GM13977 (cell line): ENCODE data around the gene PHF21A.
A peak's percentile ranks its signal among the peaks of the same experiment; 100 is the strongest.

Source experiments
- DNase-seq: peaks from one replicate; pipeline ENCODE4 v3.0.0; 2012; ENCODE audit warnings: low spot score
- in situ Hi-C: fragments of 300-500 bp; cut with MboI; formaldehyde crosslinking; loops from one replicate; pipeline ENCODE4 v1.12.0; 2022; ENCODE audit warnings: low sequenced_read_pairs, low pct_unique_long_range_greater_than_20kb, mixed read lengths, inconsistent platforms; ENCODE audit not compliant: unreplicated experiment
- TF ChIP-seq, protein P1 (sequence below): IDR thresholded peaks from 2 replicates; pipeline ENCODE4 v1.5.1; 2012; ENCODE audit warnings: mild to moderate bottlenecking, control low read depth; ENCODE audit not compliant: insufficient read depth; ENCODE audit errors: extremely low read depth, missing control alignments

PHF21A gene

DNA sequence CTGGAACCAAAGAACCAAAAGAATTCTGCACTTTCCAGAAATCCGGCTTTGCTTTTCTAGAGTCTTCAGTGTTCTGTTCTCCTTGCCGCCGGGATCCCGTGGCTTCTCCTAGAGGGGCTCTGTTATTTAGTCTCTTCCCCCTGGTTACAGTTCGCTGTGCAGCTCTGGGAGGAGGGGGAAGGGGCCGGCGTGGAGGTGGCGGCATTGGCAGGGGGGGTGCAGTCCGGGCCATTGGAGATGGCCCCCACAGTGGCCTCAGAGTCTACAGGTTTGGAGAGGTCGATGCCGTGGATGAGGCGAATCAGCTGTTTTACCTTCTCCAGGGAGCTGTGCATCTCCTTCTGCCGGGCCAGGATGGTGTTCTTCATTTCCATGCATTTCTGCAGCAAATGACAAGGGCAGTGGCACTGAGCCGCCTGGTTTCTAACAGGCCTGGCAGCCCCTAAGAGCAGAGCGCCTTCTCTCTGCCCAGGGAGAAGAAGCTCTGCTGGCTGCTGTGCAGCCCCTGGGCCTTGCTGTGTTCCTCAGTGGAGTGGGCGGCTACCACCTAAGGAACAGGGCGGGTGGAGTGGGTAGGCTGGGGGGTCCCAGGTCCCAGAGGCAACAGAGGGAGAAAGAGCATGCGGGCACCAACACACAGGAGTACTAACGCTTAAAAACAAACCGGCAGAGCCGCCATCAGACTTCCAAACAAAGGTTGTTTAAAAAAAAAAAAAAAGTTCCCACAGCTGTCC, 187.2 kb downstream of the PHF21A start:
- TF ChIP-seq, protein P1, sequence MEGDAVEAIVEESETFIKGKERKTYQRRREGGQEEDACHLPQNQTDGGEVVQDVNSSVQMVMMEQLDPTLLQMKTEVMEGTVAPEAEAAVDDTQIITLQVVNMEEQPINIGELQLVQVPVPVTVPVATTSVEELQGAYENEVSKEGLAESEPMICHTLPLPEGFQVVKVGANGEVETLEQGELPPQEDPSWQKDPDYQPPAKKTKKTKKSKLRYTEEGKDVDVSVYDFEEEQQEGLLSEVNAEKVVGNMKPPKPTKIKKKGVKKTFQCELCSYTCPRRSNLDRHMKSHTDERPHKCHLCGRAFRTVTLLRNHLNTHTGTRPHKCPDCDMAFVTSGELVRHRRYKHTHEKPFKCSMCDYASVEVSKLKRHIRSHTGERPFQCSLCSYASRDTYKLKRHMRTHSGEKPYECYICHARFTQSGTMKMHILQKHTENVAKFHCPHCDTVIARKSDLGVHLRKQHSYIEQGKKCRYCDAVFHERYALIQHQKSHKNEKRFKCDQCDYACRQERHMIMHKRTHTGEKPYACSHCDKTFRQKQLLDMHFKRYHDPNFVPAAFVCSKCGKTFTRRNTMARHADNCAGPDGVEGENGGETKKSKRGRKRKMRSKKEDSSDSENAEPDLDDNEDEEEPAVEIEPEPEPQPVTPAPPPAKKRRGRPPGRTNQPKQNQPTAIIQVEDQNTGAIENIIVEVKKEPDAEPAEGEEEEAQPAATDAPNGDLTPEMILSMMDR, result no peak
- in situ Hi-C loops, result no loop called here

DNA sequence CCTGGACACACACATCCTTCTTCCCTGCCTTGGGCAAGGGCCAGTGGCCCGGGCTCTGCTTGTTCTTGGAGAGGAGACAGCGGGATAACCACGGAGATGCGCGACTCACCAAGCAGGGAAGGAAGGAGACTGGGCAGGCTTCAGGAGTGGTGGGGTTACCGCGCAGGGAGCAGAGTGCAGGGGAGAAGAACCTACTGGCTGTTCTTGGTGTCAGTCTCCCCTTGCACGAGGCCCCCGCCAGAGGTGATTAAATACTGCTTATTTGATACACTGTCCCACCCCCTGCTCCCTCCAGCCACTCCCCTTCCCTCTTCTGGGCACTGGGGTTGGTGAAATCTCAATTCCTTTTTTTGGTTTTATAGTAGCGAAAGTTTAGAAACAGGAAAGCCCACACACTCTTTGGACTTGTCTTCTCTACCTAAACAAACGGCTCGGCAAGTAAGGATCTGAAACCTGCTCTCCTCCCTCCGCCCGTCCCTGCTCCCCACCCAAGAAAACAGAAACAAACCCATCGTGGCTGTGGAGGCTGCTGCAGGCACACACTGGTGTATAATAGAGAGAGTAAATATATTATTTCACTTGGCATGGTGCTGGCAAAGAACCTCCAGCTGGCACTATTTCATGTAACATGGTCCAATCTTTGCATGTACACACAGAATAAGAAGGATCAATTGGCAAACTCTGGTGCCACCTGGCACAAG, 188.0 kb downstream of the PHF21A start:
- in situ Hi-C loops, result no loop called here
- TF ChIP-seq, protein P1, result no peak
- peak; percentile 63 for DNase-seq

More for the DNA sequence above, 187.2 kb downstream of the PHF21A start:
- no peak for DNase-seq

DNA sequence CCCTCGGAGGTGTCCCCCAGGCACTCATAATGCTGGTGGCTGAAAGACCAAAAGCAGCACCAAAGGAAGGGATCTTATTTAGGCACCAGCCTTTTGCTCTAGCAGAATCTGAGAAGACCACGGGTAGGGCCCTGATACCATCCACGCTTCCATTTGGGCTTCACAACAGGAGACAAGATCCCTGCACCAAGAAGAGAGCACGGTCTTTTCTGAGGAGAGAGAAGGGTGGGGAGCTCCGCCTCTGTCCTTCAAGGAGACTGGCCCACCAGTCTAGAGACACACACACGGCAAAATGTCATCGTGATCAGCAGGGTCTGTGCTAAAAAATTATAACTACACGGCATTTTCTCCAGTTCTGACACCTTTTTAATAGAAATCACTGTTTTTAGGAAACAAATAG, 189.0 kb downstream of the PHF21A start:
- DNase-seq, result no peak
- in situ Hi-C loops, result no loop called here
- TF ChIP-seq, protein P1, result no peak

DNA sequence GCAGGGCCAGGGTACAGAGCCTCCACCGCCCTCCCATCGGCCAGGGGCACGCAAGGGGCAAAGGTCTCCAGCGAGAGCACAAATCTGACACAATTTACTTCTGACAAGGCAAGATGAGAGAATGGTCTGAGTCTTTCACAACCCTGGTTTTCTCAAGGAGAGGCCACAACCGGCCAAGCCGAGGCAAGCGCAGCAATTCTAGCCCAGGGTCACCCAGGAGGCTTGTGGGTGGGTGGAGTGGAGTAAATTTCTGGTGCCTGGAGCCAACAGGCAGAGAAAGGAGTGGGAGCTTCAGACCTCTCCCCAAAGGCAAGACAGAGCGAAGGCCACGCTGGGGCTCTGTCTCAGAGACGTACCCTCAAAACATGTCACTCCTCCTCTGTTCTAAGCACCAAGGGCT, 189.5 kb downstream of the PHF21A start:
- no peak for DNase-seq
- TF ChIP-seq, protein P1, result no peak
- in situ Hi-C loops, result no loop called here

DNA sequence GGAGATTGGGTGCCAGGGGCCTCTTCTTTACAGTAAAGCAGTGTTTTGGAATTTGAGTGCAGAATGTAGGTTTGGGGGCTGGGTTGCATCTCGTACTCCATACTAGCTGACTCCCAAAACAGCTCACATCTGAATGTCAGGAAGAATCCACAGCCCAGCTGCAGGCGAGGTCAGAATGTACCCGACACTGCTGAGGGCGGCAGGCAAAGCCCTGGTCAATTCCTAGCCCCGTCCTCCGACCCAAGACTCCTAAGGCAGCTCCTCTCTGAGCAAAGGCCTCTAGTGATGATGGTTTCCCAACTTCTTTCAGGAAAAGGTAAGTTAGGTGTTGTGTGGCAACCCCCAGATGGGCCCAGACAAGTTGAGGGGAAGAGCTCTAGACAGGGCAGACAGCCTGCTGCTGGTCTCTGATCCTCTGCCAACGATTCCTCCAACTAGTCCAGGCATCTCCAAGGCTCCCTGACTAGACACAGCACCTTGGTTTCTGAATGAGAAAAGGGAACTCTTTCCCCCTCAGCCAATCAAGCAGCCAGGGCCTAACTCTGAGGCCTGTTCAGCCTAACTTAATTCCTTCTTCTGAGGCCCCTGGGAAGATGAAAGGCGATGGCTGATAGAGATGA, 190.2 kb downstream of the PHF21A start:
- in situ Hi-C loops, result no loop called here
- peak; percentile 20 for DNase-seq
- TF ChIP-seq, protein P1, result no peak

DNA sequence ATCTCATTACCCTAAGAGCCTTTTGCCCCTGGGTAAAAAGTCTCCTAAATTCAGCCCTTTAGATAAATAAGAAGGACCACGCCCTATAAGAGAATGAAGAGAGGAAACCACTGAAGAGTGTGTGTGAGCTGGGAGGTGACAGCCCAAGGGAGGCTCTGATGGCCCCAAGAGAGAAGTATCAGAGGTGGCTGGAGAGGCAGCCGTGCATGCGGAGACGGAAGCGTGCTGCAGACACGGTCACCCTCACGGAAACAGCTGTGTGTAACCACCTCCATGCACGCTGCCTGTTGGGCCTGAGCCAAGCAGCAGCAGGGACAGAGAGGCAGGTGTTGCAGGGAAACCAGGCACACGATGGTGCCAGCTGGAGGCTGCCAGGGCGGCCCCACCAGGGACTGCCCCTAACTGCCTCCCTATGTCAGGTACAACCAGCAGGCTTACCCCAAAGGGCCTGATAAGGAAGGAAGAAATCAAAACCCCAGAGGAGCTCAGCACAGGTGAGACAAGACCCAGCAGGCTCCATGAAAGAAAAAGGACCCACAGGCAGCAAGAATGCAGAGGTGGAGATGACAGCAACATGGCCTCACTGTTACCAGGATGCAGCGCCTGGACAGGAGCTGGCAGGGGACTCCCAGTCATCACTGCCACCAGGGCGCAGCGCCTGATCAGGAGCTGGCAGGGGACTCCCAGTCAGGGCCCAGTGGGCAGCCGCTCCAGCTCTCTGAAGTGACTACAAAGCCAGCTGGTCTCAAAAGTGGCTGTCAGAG, 191.0 kb downstream of the PHF21A start:
- peak; percentile 93 for DNase-seq

More for the DNA sequence above, 191.0 kb downstream of the PHF21A start:
- TF ChIP-seq, protein P1, result no peak
- in situ Hi-C loops, result no loop called here
